GM21786 (cell line): ENCODE measurements around the gene EOMES.
A peak's percentile ranks its signal among the peaks of the same experiment; 100 is the strongest.
"Not testable (repeated sequence)": the region's sequence is repeated elsewhere in the genome, so short reads cannot be mapped to it uniquely, and the experiment has no call there.

Experiments
- ATAC-seq: cut with Tn5 transposase; IDR thresholded peaks from one replicate; pipeline ENCODE4 v1.9.1; 2021; ENCODE audit not compliant: unreplicated experiment

Gene EOMES

GRCh38 chr3:27721717-27722564 lies at the start of gene EOMES:
Gene EOMES (minus strand): TSS chr3:27722323. CDS start chr3:27722294, 29 bp downstream.
- peak; percentile 70 for ATAC-seq

DNA sequence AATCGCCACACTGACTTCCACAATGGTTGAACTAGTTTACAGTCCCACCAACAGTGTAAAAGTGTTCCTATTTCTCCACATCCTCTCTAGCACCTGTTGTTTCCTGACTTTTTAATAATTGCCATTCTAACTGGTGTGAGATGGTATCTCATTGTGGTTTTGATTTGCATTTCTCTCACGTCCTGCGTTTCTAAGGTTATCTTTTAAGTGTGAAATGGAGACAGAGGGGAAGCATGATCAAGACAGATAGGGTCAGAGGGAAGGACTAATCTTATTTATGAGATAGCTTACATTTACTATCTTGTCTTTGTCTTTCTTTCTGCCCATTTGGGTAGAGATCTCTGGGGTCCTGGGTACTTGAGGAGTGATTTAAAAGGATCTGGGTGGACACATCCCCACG lies 48.3 kb upstream of the EOMES start:
- not testable (repeated sequence) for ATAC-seq

DNA sequence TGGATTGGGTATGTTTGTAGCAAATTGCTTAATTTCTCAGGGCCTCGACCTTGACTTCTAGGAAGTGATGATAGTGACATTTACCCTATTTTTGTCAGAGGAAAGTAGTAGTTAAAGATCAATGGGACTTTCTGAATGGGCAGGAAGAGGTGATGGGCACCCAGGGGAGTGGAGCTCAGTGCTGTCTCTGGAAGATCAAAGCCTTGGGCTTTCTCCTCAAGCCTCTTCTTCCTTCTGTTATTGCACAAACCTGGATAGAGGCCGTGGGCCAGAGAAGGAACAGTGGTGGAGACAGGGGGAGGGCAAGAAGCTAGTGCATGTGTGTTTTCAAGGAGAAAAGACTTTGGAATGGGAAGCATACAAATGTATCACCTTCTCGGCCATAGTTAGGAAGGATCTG lies 44.9 kb upstream of the EOMES start:
- no peak for ATAC-seq

DNA sequence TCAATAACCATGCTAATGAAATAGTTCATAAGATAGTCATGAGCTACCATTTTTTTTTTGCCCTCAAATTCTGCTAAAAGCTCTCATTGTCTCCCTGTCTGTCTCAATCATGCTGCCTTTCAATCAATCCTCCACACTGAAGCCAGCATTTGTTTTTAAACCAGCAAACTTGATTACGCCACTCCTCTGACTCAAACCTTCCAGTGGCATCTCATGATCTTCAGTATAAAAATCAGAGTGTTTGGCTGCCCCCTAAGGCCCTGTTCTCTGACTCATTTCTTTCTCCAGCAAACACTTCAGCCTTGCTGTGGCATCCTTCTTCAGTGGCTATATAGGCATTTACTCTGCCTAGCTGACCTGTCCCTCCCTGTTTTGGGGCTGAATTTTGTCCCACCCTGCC lies 36.0 kb upstream of the EOMES start:
- ATAC-seq = no peak

DNA sequence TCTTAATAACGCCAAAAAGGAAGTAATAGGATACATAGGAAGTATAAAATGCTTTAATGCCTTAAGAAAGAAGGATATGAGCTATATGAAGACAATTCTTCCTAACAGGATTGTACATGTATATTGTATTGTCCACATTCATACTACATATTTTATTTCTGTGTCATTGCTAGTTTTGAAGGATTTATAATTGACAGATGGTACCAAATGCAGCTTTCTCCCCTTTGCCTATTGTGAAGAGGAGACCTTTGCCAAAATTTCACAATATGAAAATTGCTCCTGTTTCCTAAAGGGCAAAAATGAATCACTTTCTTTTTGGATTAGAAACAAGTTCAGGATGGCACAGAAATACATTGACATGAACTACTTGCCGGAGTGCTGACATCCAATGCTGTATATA lies 34.8 kb upstream of the EOMES start:
- ATAC-seq = no peak

GRCh38 chr3:27752926-27753325 lies 30.8 kb upstream of the EOMES start:
- ATAC-seq = no peak

- ATAC-seq = no peak
Observed at GRCh38 chr3:27749643-27750042, 27.5 kb upstream of the EOMES start.

DNA sequence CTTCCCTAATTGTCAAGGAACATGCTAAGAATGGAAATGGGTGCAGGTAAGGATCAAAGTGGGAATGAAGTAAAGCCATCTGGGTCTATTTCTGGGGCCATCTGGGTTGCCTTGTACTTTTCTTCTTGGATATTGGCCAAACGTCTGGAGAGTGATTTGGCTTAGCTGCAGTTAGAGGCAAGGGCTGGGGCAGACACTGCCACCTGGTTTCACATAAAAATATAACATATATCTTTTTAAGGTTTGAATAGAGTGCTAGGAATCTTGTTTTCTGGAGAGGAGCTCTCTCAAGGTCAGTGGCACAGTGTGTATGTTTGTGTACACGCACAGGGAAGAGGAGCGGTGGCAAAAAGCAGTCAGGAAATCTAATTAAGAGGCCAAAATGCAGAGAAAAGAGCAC lies 24.7 kb upstream of the EOMES start:
- ATAC-seq = no peak

- ATAC-seq = no peak
Observed at GRCh38 chr3:27740854-27741253, 18.7 kb upstream of the EOMES start.

GRCh38 chr3:27737091-27737490 lies 15.0 kb upstream of the EOMES start:
- ATAC-seq = no peak

DNA sequence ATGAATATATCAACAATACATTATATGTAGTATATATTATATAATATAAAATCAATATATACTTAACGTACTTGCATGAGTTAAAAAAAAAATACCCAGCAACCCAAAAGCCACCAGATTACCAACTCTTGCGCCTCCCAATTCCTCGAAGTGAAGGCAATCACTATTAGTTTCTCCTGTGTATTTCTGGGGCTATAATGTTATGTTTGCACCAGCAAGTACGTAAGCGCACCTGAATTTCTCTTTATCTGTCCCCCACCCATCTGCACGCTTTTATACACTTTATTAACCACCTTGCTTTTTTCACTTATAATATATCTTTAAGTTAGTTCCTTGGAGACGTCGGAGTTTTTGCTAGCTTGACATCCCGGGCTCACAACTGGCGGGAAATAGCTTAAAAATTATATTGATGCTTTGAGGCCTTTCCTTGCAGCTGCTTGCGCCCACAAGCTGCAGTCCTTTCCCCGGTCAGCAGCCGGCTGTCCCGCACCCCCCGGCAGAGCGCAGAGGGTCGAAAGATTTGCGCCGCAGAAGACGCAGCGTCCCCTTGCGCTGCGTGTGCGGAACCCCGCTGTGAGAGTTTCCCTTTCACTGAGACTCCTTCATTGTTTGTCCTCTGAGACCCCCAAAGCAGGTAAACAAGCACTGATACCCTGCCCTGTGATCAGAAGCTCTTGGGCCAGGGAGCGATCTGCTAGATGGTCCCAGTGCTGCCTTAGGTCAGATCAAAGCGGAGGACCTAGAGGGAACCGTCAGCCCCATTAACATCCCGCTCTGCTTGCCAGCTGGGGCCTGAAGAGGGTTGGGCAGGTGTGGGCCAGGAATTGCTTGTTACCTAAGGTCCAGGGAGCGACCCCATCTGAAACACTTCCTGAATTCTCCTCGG lies 8.9 kb upstream of the EOMES start:
- no peak for ATAC-seq

DNA sequence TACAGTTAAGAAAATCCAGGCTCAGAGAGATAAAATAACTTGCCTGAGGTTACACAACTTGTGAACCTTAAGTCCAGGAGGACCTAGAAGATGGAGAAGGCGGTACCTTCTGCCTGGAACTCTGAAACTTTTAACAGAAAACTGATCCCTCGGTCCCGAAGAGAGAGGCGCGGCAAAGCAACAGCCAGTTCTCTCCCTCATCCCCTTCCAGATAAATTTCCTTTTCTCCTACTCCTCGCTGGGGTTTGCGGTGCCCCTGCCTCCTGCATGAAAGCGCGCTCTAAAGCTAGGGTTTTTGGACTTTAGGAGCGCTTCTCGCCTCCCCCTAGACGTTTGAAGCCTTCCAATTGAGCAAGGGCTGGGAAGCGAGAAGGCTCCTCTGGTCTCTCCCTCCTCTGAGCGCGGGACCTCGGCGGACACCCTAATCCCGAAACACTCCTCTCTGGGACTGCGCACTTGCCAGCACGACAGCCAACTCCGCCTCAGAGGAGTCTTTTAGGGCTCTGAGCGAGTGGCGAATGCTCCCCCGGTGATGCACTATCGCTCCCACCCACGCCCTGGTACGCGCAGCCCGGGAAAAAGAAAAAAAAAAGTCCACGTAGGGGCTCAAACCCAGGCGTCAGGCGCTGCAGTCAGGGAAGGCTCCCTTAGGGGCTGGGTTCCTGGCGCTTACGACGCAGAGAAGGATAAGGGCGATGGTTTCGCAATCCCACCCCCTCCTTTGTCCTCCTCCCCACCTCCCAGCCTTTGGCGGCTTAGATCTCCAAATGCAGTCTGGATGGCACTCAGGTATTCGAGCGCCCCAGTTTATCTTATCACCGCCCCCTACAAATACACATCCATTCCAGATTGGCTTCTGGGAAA lies 7.9 kb upstream of the EOMES start:
- no peak for ATAC-seq

GRCh38 chr3:27729325-27729724 lies 7.2 kb upstream of the EOMES start:
- no peak for ATAC-seq

DNA sequence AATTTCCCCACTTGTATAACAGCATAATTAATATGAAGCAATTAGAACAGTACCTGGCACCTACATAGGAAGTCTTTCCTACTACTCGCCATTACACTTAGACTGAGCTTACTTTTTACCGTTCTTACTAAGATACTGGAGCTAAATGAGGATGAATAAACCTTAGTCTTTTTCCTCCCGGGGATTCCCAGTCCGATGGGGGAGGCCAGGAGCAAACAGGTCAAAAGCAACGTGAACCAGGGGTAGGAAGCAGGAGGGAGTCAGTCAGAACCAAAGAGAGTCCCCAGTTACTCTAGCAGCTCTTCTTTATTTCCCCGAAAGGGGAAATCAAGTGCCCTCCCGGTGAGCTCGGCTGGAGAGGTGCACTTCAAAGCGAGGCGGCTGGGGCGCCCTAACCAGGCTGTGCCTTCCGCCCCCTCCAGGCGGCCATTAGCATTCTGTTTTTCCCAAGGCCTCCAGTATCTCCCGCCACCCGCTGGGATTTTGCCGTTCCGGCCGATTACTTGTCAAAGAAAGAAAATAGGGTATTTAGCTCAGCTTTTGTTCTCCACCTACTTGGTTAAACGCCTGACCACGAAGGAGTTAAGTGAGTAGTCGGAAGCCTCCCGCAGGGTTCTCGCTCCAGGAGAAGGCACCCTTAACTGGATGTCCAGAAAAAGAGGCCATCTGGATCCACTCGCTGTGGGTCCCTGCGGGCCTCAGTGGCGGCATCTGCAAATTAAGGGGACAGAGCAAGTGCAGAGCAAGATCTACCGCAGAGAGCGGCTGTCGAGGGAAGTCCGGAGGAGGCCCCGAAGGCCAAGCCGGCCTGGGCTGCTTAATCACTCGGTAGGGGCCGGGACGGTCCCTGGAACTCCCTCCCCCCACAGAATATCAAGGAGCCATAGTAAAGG lies 6.3 kb upstream of the EOMES start:
- peak; percentile 64 for ATAC-seq

GRCh38 chr3:27726240-27726639 lies 4.1 kb upstream of the EOMES start:
- ATAC-seq = no peak

- no peak for ATAC-seq
Observed at GRCh38 chr3:27724459-27725197, 2.5 kb upstream of the EOMES start.

DNA sequence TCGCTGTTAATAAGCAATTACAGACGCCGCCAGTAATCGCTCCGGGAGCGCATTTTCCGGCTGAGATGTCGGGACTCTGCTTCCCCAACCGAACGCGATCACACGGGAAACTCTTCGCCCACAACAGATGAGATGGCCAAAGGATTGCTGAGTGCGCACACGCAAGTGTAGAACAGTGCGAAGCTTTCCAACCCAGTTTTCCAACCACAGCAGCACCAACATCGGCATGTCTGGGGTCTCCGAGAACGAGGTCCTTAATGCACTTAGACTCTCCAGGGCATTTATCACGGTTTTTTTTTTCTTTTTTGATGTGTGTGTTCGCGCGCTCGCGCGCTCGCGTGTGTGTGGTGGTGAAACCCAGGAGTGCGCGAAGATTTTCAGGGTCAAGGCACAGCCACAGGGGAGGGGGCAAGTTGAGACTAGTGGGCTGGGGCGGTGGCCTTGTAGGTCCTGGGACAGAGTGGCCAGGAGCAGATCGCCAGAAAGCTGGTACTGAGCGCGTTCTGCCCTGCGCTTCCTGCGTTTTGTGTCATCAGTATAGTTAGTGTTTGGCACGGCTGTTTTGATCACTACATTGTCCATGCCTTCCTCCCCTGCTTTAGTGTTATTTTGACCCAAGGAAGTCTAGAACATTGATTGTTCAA lies 1.8 kb upstream of the EOMES start:
- no peak for ATAC-seq

- ATAC-seq = no peak
Observed at GRCh38 chr3:27723456-27723814, 1.3 kb upstream of the EOMES start.

DNA sequence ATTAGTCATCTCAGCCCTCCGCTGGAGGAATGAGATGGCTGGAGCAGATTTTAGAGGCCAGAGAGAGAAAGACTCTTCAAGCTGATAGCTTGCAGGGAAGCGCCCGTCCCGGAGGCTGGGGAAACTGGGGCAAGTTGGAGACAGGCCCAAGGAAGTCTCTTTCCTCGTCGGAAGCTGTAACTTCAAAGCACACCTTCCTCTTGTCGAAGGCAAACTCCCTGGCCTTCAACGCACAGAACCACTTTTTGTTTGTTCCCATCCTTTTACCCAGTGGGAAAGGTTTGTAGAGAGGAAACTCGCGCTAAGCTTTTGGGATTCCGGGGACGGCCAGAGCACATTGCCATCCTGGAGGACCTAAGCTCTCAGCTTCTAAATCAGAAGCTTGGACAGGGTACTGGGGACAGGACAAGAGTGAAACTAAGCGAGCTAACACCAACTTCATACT lies 900 bp upstream of the EOMES start:
- ATAC-seq = no peak
